GM19455 (cell line): ENCODE results near the gene HELQ.

Experiments
- ATAC-seq: cut with Tn5 transposase; IDR thresholded peaks from one replicate; pipeline ENCODE4 v1.9.1; 2021; ENCODE audit not compliant: unreplicated experiment

Gene HELQ

DNA sequence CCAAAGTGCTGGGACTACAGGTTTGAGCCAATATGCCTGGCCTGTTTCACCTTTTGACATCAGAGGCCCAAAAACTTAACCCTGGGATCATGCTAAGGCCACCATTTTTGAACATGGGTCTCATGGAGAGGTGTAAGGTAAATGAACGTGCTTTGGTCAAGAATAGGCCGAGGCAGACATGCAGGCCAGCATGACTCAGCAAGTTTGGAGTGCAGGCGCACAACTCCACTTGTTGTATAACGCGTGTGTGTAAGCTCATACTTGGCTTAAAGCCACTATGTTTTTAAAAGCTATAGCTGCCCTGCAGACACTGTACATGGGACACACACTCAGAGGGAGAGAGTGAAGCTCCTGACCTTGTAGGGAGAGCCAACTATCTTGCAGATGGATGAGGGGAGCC is 77.2 kb downstream of the HELQ start:
- no peak for ATAC-seq

GRCh38 chr4:83372931-83373330 is 82.7 kb downstream of the HELQ start:
- ATAC-seq, result no peak

DNA sequence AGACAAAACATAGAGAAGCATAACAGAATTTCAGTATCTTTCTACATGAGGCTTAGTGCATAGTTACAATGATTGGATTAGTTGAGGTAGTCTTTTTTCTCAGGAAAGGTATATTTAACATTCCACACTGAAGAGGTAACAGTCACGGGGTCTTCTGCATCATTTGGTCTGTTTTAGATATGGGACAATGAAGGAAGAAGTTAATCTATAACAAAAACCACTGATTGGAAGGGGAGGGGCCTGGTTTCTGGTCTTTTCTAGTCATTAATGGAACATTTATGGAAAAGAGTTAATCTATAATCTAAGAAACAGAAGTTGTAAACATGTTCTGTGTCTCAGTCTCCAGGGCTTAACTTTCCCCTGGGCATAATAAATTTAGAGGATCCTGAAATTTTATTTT is 83.7 kb downstream of the HELQ start:
- no peak for ATAC-seq

DNA sequence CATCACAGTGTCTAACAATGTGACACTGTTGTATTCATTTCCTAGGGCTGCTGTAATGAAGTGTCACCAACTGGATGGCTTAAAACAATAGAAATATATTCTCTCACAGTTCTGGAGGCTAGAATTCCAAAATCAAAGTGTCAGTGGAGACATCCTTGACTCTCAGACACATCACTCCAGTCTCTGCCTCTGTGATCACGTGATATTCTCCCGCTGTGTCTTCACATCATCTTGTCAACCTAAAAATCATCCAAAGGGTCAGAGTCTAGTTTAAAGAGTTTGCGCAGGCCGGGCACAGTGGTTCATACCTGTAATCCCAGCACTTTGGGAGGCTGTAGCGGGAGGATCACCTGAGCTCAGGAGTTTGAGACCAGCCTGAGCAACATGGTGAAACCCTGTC is 84.4 kb downstream of the HELQ start:
- no peak for ATAC-seq

GRCh38 chr4:83370640-83370906 is 85.0 kb downstream of the HELQ start:
- no peak for ATAC-seq

DNA sequence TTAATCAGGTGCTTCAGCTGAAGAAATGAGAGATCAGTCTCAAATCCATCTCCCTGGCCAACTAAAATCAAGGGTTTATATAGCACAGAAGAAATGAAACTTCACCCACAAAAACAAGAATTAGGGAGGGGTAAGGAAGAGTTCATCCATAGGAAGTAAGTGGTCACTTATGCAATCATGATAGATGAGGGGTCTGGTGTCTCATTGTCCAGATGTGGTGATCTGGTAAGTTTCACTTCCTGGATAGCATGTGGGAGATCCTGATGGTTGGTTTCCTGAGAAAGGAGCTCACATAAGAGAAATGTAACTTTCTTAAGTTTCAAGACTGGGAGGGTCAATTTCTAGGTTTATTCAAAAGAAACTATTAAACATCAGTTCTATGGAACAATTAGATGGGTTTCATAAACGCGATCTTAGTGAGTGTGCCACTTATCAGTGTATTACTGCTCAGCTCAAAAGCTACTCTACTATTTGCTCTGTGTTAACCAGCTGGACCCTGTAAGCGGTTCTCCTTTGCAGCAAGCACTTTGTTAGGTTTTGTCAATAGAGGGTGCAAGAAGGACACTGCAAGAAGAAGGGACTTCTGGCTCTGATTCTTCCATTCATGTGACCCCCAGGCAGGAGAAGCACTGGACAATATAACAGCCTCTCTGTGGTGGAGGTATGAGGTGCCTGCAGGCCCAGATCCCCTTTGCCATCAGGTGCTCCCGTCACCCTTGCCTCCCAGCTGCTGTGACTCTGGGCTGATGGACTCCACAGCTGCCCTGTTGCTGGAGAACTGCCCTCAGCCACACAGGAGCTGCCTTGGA is 85.6 kb downstream of the HELQ start:
- ATAC-seq, result no peak

GRCh38 chr4:83364312-83364711 is 91.3 kb downstream of the HELQ start:
- no peak for ATAC-seq

DNA sequence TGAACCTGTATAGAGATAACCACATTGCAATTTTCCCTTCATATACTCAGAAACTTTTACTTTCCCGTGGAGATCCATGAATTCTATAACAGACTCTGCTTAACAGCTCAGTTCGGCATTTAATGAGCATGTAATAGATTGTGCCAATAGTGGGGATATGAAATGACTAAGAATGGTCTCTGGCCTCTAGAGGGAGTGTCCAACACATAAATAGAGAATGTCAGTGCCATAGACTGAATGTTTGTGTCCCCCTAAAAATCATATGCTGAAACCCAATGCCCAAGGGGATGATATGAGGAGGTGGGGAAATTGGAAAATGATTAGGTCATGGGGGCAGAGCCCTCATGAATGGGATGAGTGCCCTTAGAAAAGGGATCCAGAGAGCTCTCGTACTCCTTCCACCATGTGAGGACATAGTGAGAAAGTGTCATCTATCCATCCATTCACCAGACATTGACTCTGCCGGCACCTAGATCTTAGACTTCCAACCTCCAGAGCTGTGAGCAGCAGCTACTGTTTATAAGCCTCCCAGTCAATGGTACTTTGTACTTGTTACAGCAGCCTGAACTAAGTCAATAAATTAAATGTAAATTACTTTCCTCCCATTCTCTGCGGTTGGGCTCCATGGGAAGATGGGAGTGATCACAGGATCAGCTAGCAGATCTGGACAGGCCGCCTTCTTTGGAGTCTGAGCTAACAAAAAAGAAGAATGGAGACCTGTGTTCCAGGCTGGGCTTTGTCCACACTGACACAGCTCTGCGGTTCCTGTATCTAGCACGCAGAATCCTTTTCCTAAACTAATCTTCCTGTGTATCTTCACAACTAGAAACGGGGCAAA is 92.9 kb downstream of the HELQ start:
- peak; percentile 56 for ATAC-seq

DNA sequence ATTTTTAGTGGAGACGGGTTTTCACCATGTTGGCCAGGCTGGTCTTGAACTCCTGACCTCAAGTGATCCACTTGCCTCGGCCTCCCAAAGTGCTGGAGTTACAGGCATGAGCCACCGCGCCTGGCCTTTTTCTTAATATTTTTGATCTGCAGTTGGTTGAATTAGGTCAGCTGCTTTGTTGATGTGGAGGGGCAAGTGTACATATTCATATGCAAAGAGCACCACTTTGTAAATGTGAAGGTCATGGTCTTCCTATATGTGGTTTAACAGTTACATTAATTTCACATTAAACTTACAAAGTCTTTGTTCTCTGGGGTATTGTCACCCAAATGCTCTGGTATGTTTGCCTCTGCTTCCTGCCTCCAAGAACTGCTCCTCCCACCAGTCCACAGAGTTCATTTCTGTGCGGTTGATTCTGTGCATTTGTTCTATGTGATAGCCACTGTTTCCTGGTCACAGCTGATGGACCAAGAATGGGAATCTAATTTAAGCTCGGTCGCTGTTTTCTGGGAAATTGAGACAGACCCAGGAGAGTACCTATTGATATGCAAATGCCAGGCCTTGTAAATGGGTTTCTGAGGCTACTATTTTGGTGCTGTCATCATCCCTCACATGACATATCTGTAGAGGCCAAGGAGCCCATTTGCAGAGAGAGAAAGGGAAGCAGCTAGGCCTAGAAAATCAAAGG is 94.1 kb downstream of the HELQ start:
- ATAC-seq, result no peak

DNA sequence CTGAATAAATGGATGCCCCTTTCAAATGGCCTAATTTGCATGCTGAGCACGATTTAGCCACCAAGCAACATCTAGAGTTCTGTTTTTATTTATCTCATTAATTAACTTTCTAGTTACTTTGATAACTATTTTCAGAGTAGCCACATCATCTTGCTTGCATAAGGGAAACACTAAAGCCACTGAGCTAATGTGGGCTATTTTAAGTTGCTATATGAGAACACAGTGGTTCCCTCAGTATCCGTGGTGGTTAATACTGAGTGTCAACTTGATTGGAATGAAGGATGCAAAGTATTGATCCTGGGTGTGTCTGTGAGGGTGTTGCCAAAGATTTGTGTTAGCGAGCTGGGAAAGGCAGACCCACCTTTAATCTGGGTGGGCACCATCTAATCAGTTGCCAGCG is 95.6 kb downstream of the HELQ start:
- no peak for ATAC-seq

- no peak for ATAC-seq
Measured at GRCh38 chr4:83358410-83358809, 97.2 kb downstream of the HELQ start.
